GM23338 (cell line): ENCODE results near the gene ADRB2. TPM values are rescaled to one million over a fixed set of nuclear protein-coding genes. Genes with fewer than 3 reads are reported as not detected.

Source experiments
- ATAC-seq: fragments of 200-7000 bp; cut with Tn5 transposase; 3 replicates; pipeline ENCODE4 v1.9.1; 2020
- DNase-seq: peaks from one replicate; pipeline ENCODE4 v3.0.0-alpha.2; 2015; ENCODE audit warnings: low spot score
- H2AFZ ChIP-seq: fragments of 200-600 bp; sonication (generic); 2 replicates; pipeline ENCODE4 v1.8.0; 2016; ENCODE audit warnings: antibody characterized with exemption, mild to moderate bottlenecking, moderate library complexity
- H3F3A ChIP-seq: fragments of 200-600 bp; sonication (generic); replicated peaks from 2 replicates; pipeline ENCODE4 v1.8.0; 2017; ENCODE audit warnings: antibody characterized with exemption, mixed run types, low read depth
- H3K27ac ChIP-seq: fragments of 200-600 bp; sonication (generic); 2 replicates; pipeline ENCODE4 v1.6.1; 2016; ENCODE audit warnings: low read depth
- H3K27me3 ChIP-seq: fragments of 200-600 bp; sonication (generic); 2 replicates; pipeline ENCODE4 v1.8.0; 2016; ENCODE audit warnings: mild to moderate bottlenecking, mixed run types, moderate library complexity; ENCODE audit not compliant: insufficient read depth
- H3K36me3 ChIP-seq: fragments of 200-600 bp; sonication (generic); 2 replicates; pipeline ENCODE4 v1.8.0; 2016; ENCODE audit warnings: mild to moderate bottlenecking; ENCODE audit not compliant: insufficient read depth
- H3K4me1 ChIP-seq: fragments of 200-600 bp; sonication (generic); 2 replicates; pipeline ENCODE4 v1.8.0; 2016; ENCODE audit warnings: mild to moderate bottlenecking, moderate library complexity; ENCODE audit not compliant: insufficient read depth
- H3K4me2 ChIP-seq: fragments of 200-600 bp; sonication (generic); 2 replicates; pipeline ENCODE4 v1.7.1; 2017; ENCODE audit warnings: mixed run types
- H3K4me3 ChIP-seq: fragments of 200-600 bp; sonication (generic); 2 replicates; pipeline ENCODE4 v1.6.1; 2016; ENCODE audit warnings: mixed run types
- H3K79me2 ChIP-seq: fragments of 200-600 bp; sonication (generic); replicated peaks from 2 replicates; pipeline ENCODE4 v1.8.0; 2017; ENCODE audit warnings: mild to moderate bottlenecking; ENCODE audit not compliant: insufficient read depth
- H3K9me2 ChIP-seq: fragments of 200-600 bp; sonication (generic); 2 replicates; pipeline ENCODE4 v1.8.0; 2017; ENCODE audit not compliant: insufficient read depth
- H4K20me1 ChIP-seq: fragments of 200-600 bp; sonication (generic); replicated peaks from 2 replicates; pipeline ENCODE4 v1.8.0; 2017; ENCODE audit warnings: mild to moderate bottlenecking; ENCODE audit not compliant: insufficient read depth
- H3K27ac Mint-ChIP-seq: 2 replicates; pipeline ENCODE4 v1.8.0; 2020; ENCODE audit warnings: inconsistent platforms, mild to moderate bottlenecking, moderate library complexity, mixed read lengths
- H3K27me3 Mint-ChIP-seq: 3 replicates; pipeline ENCODE4 v1.8.0; 2022; ENCODE audit warnings: low read depth, mild to moderate bottlenecking, moderate library complexity, mixed read lengths, inconsistent platforms; ENCODE audit not compliant: insufficient read depth, poor library complexity
- H3K36me3 Mint-ChIP-seq: 3 replicates; pipeline ENCODE4 v1.8.0; 2021; ENCODE audit warnings: low read depth, mild to moderate bottlenecking, inconsistent platforms, moderate library complexity, mixed read lengths
- H3K4me1 Mint-ChIP-seq: 3 replicates; pipeline ENCODE4 v1.8.0; 2020; ENCODE audit warnings: mild to moderate bottlenecking, inconsistent platforms, mixed read lengths
- H3K4me3 Mint-ChIP-seq: 3 replicates; pipeline ENCODE4 v1.8.0; 2021; ENCODE audit warnings: moderate library complexity, mild to moderate bottlenecking, inconsistent platforms, mixed read lengths
- H3K9me3 Mint-ChIP-seq: 3 replicates; pipeline ENCODE4 v1.8.0; 2020; ENCODE audit warnings: moderate library complexity, mild to moderate bottlenecking, inconsistent platforms, mixed read lengths
- CREB1 ChIP-seq: fragments of 250-450 bp; sonication (Bioruptor Pico); IDR thresholded peaks from 2 replicates; pipeline ENCODE4 v1.5.0; 2020; ENCODE audit warnings: low read depth, mild to moderate bottlenecking, moderate library complexity
- EZH2 ChIP-seq: fragments of 200-600 bp; sonication (generic); IDR thresholded peaks from one replicate; pipeline ENCODE4 v1.8.0; 2017; ENCODE audit warnings: antibody characterized with exemption, mild to moderate bottlenecking, low read depth; ENCODE audit not compliant: unreplicated experiment
- EZH2phosphoT487 ChIP-seq: fragments of 200-600 bp; sonication (generic); IDR thresholded peaks from one replicate; pipeline ENCODE4 v1.8.1; 2018; ENCODE audit warnings: antibody characterized with exemption; ENCODE audit not compliant: unreplicated experiment
- JUNB ChIP-seq: IDR thresholded peaks from one replicate; pipeline ENCODE4 v1.6.1; 2016; ENCODE audit warnings: antibody characterized with exemption; ENCODE audit not compliant: unreplicated experiment
- NANOG ChIP-seq: IDR thresholded peaks from 2 replicates; pipeline ENCODE4 v1.6.1; 2016; ENCODE audit warnings: antibody characterized with exemption, borderline replicate concordance
- POLR2AphosphoS5 ChIP-seq: IDR thresholded peaks from 2 replicates; pipeline ENCODE4 v1.6.1; 2016; ENCODE audit warnings: antibody characterized with exemption, low read depth
- STAT1 ChIP-seq: IDR thresholded peaks from one replicate; pipeline ENCODE4 v1.6.1; 2016; ENCODE audit warnings: antibody characterized with exemption; ENCODE audit not compliant: unreplicated experiment
- ZNF114 ChIP-seq: fragments of 250-450 bp; sonication (Bioruptor Pico); IDR thresholded peaks from 2 replicates; pipeline ENCODE4 v1.5.0; 2020; ENCODE audit warnings: mild to moderate bottlenecking, moderate library complexity
- ZNF331 ChIP-seq: fragments of 250-450 bp; sonication (Bioruptor Pico); IDR thresholded peaks from 2 replicates; pipeline ENCODE4 v1.5.0; 2020; ENCODE audit warnings: low read depth, mild to moderate bottlenecking, moderate library complexity
- polyA plus RNA-seq: library from polyadenylated mRNA; unstranded; fragments of >200 nt; fragmentation: Nextera tagmentation; extraction: Ambion mirVana; gene quantifications from 2 replicates; pipeline ENCODE4 v1.2.1, GENCODE V29; 2016
- total RNA-seq: library from RNA; depleted of rRNA; stranded (reverse); fragments of >200 nt; shearing (Covaris generic); gene quantifications from 2 replicates; pipeline ENCODE4 v1.2.3, GENCODE V29; 2014
- TF ChIP-seq, protein P1 (sequence below), 2 experiments: fragments of 200-600 bp in 1 of 2; sonication (generic) in 1 of 2; conservative IDR thresholded peaks; 2 replicates each; pipeline versions ENCODE4 v1.5.1 to v1.6.1; 2016 to 2017; ENCODE audit warnings: antibody characterized with exemption in 2 of 2, low read depth in 2 of 2, mild to moderate bottlenecking in 2 of 2, moderate library complexity in 1 of 2
- TF ChIP-seq, protein P2 (sequence below): IDR thresholded peaks from one replicate; pipeline ENCODE4 v1.6.1; 2018; ENCODE audit warnings: antibody characterized with exemption; ENCODE audit not compliant: unreplicated experiment

ADRB2 gene
- total and polyA plus RNA-seq, 2 experiments from 2014 or later: 0.44 to 1.3 TPM

DNA sequence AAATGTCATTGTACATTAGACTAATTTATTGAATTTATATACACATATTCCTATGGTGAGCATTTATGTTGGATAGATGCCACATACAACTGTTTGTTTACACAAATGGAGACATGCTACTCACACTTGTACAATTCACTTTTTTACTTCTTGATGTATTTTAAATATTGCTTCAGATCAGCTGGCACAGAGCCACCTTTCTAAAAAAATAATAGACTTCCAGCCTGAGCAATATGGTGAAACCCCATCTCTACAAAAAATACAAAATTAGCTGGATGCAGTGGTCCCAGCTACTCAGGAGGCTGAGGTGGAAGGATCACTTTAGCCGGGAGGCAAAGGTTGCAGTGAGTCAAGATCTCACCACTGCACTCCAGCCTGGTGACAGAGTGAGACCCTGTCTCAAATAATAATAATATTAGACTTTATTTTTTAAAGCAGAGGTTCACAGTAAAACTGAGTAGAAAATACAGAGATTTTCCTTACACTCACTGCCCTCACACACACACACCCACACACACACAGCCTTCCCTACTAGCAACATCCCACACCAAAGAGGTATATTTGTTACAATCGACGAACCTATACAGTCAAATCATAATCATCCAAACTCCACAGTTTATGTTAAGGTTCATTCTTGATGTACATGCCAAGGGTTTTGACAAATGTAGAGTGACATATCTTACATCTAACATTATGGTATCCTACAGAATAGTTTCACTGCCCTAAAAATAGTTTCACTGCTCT, 16.5 kb upstream of the ADRB2 start:
- DNase-seq: no peak
- TF ChIP-seq JUNB (no peak), CREB1 (CRISPR knock-in tag) (no peak), ZNF114 (no peak), ZNF331 (no peak), STAT1 (no peak)
- Histone ChIP-seq H3K4me1 (no peaks in the 10 kb centered on the region), H3K9me2 (no peaks in the 10 kb centered on the region), H3K27me3 (no peaks in the 10 kb centered on the region), H3K4me3 (no peak overlapping the region), H3F3A (no peaks in the 10 kb centered on the region), H2AFZ (no peak overlapping the region), H4K20me1 (no peaks in the 10 kb centered on the region), H3K36me3 (no peaks in the 10 kb centered on the region), H3K79me2 (no peaks in the 10 kb centered on the region), H3K4me2 (no peak overlapping the region), H3K27ac (no peak overlapping the region)
- Mint-ChIP-seq H3K27me3 (no peaks in the 10 kb centered on the region), H3K36me3 (no peaks in the 10 kb centered on the region), H3K4me1 (peaks cover 12% of the 10 kb centered on the region), H3K27ac (no peak overlapping the region), H3K9me3 (no peaks in the 10 kb centered on the region), H3K4me3 (no peak overlapping the region)
- ATAC-seq: no peak

DNA sequence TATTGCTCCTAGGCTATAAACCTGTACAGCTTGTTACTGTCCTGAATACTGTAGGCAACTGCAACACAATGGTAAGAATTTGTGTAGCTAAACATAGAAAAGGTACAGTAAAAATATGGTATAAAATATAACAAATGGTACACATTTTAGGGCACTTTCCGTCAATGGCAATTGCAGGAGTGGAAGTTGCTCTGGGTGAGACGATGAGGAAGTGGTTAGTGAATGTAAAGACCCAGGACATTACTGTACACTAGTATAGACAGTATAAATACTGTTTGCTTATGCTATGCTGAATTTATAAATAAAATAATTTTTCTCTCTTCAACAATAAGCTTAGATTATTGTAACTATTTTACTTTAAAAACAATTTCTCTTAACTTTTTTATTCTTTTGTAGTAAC, 15.6 kb upstream of the ADRB2 start:
- H2AFZ ChIP-seq: no peak overlapping the region
- no peak overlapping the region for H3K27ac Mint-ChIP-seq
- DNase-seq (no peak), ATAC-seq (no peak)
- H3K4me2 ChIP-seq: no peak overlapping the region
- no peaks in the 10 kb centered on the region for H3K4me1 ChIP-seq
- no peaks in the 10 kb centered on the region for H4K20me1 ChIP-seq
- H3K9me3 Mint-ChIP-seq: no peaks in the 10 kb centered on the region
- no peak overlapping the region for H3K27ac ChIP-seq
- H3K36me3 Mint-ChIP-seq: no peaks in the 10 kb centered on the region
- no peak overlapping the region for H3K4me3 ChIP-seq
- no peaks in the 10 kb centered on the region for H3K27me3 ChIP-seq
- H3K27me3 Mint-ChIP-seq: no peaks in the 10 kb centered on the region
- no peaks in the 10 kb centered on the region for H3K79me2 ChIP-seq
- H3K4me1 Mint-ChIP-seq: peaks cover 6% of the 10 kb centered on the region
- H3K36me3 ChIP-seq: no peaks in the 10 kb centered on the region
- H3K4me3 Mint-ChIP-seq: no peak overlapping the region
- no peaks in the 10 kb centered on the region for H3K9me2 ChIP-seq
- no peaks in the 10 kb centered on the region for H3F3A ChIP-seq
- no peak for TF ChIP-seq STAT1
- no peak for TF ChIP-seq EZH2phosphoT487
- TF ChIP-seq EZH2: no peak
- TF ChIP-seq, protein P1, sequence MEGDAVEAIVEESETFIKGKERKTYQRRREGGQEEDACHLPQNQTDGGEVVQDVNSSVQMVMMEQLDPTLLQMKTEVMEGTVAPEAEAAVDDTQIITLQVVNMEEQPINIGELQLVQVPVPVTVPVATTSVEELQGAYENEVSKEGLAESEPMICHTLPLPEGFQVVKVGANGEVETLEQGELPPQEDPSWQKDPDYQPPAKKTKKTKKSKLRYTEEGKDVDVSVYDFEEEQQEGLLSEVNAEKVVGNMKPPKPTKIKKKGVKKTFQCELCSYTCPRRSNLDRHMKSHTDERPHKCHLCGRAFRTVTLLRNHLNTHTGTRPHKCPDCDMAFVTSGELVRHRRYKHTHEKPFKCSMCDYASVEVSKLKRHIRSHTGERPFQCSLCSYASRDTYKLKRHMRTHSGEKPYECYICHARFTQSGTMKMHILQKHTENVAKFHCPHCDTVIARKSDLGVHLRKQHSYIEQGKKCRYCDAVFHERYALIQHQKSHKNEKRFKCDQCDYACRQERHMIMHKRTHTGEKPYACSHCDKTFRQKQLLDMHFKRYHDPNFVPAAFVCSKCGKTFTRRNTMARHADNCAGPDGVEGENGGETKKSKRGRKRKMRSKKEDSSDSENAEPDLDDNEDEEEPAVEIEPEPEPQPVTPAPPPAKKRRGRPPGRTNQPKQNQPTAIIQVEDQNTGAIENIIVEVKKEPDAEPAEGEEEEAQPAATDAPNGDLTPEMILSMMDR (conservative IDR thresholded peaks at IDR 0.05; ENCODE audit: low read depth in 2 of 2): no peak
- no peak for TF ChIP-seq CREB1 (CRISPR knock-in tag)
- TF ChIP-seq ZNF114: no peak
- no peak for TF ChIP-seq JUNB
- no peak for TF ChIP-seq NANOG
- TF ChIP-seq, protein P2, sequence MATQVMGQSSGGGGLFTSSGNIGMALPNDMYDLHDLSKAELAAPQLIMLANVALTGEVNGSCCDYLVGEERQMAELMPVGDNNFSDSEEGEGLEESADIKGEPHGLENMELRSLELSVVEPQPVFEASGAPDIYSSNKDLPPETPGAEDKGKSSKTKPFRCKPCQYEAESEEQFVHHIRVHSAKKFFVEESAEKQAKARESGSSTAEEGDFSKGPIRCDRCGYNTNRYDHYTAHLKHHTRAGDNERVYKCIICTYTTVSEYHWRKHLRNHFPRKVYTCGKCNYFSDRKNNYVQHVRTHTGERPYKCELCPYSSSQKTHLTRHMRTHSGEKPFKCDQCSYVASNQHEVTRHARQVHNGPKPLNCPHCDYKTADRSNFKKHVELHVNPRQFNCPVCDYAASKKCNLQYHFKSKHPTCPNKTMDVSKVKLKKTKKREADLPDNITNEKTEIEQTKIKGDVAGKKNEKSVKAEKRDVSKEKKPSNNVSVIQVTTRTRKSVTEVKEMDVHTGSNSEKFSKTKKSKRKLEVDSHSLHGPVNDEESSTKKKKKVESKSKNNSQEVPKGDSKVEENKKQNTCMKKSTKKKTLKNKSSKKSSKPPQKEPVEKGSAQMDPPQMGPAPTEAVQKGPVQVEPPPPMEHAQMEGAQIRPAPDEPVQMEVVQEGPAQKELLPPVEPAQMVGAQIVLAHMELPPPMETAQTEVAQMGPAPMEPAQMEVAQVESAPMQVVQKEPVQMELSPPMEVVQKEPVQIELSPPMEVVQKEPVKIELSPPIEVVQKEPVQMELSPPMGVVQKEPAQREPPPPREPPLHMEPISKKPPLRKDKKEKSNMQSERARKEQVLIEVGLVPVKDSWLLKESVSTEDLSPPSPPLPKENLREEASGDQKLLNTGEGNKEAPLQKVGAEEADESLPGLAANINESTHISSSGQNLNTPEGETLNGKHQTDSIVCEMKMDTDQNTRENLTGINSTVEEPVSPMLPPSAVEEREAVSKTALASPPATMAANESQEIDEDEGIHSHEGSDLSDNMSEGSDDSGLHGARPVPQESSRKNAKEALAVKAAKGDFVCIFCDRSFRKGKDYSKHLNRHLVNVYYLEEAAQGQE: no peak
- no peak for TF ChIP-seq POLR2AphosphoS5
- no peak for TF ChIP-seq ZNF331
